Measurements from ENCODE around the gene TRAK1.

DNA sequence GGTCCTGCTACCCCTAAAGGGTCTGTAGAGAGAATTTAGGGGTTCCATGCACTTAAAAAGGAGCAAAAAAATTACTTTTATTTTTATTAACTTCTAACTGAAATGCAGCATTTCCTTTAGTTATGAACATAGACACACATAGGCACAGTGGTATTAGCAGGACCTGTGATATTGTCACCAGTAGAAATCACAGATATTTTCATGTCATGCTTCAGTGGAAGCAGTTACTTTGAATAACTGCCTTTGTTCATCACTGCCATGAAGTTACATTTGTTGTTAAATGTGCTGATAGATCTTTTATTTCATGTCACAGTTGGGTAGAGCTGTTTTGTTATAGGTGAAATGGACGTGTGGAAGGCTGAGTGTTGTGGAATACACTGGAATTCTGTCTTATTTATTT lies 37.4 kb downstream of the TRAK1 start:
- TF ChIP-seq RAD21 (IDR thresholded peaks at IDR 0.05; ENCODE audit: insufficient read depth, low read depth, low read length) (no peak), EGR1 (IDR thresholded peaks at IDR 0.05; ENCODE audit: borderline replicate concordance in 1 of 2, low read depth in 2 of 2, low read length in 2 of 2) (no peak), SIN3A (IDR thresholded peaks at IDR 0.05; ENCODE audit: low read depth, low read length) (no peak), FOXM1 (IDR thresholded peaks at IDR 0.05; ENCODE audit: low read depth, low read length) (no peak), POLR2AphosphoS2 (IDR thresholded peaks at IDR 0.05; ENCODE audit: low read depth, low read length) (no peak), JUND (IDR thresholded peaks at IDR 0.05; ENCODE audit: low read depth, low read length) (no peak), SREBF1 (IDR thresholded peaks at IDR 0.05; ENCODE audit: low read length) (no peak), PAX8 (IDR thresholded peaks at IDR 0.05) (no peak)
- TF ChIP-seq, protein P1, sequence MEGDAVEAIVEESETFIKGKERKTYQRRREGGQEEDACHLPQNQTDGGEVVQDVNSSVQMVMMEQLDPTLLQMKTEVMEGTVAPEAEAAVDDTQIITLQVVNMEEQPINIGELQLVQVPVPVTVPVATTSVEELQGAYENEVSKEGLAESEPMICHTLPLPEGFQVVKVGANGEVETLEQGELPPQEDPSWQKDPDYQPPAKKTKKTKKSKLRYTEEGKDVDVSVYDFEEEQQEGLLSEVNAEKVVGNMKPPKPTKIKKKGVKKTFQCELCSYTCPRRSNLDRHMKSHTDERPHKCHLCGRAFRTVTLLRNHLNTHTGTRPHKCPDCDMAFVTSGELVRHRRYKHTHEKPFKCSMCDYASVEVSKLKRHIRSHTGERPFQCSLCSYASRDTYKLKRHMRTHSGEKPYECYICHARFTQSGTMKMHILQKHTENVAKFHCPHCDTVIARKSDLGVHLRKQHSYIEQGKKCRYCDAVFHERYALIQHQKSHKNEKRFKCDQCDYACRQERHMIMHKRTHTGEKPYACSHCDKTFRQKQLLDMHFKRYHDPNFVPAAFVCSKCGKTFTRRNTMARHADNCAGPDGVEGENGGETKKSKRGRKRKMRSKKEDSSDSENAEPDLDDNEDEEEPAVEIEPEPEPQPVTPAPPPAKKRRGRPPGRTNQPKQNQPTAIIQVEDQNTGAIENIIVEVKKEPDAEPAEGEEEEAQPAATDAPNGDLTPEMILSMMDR (IDR thresholded peaks at IDR 0.05 in 2 of 3, conservative IDR thresholded peaks at IDR 0.05 in 1 of 3; ENCODE audit: control insufficient read depth in 2 of 3, extremely low read depth in 1 of 3, insufficient read depth in 1 of 3, low read depth in 3 of 3, low read length in 3 of 3), result no peak
- TF ChIP-seq, protein P2, sequence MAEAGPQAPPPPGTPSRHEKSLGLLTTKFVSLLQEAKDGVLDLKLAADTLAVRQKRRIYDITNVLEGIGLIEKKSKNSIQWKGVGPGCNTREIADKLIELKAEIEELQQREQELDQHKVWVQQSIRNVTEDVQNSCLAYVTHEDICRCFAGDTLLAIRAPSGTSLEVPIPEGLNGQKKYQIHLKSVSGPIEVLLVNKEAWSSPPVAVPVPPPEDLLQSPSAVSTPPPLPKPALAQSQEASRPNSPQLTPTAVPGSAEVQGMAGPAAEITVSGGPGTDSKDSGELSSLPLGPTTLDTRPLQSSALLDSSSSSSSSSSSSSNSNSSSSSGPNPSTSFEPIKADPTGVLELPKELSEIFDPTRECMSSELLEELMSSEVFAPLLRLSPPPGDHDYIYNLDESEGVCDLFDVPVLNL (IDR thresholded peaks at IDR 0.05; ENCODE audit: low read depth, low read length), result no peak
- TF ChIP-seq, protein P3, sequence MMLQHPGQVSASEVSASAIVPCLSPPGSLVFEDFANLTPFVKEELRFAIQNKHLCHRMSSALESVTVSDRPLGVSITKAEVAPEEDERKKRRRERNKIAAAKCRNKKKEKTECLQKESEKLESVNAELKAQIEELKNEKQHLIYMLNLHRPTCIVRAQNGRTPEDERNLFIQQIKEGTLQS (IDR thresholded peaks at IDR 0.05; ENCODE audit: borderline replicate concordance, extremely low read depth, low read depth, low read length), result no peak

Measured in GM12878 (cell line).